ENCODE results near the gene FAM24A.
"Not testable (repeated sequence)": the region's sequence is repeated elsewhere in the genome, so short reads cannot be mapped to it uniquely, and the experiment has no call there.

FAM24A gene

GRCh38 chr10:122910310-122910709, at the start of gene FAM24A:
TSS of gene FAM24A (plus strand) at chr10:122910610. CDS start at chr10:122911635, 1,025 bp downstream.
- H3K4me3 ChIP-seq (ENCODE audit: low read length): no peak within 1 kb of the TSS
- H3K27ac ChIP-seq (ENCODE audit: low read depth, low read length): no peak within 1 kb of the TSS
- H3K9ac ChIP-seq (ENCODE audit: low read length): no peak within 1 kb of the TSS
- H3K4me1 ChIP-seq (ENCODE audit: control insufficient read depth, insufficient read depth, low read length): no peaks in the 10 kb centered on the region
- no peaks in the 10 kb centered on the region for H3K27me3 ChIP-seq (ENCODE audit: control insufficient read depth, insufficient read depth, low read length)
- H3K36me3 ChIP-seq (ENCODE audit: control insufficient read depth, insufficient read depth, low read length): no peaks in the 10 kb centered on the region

- H3K4me1 ChIP-seq (ENCODE audit: control insufficient read depth, insufficient read depth, low read length): no peaks in the 10 kb centered on the region
- no peak overlapping the region for H3K27ac ChIP-seq (ENCODE audit: low read depth, low read length)
Measured at GRCh38 chr10:122861711-122862161, 48.7 kb upstream of the FAM24A start.

GRCh38 chr10:122863216-122864193, 46.9 kb upstream of the FAM24A start:
- H3K4me1 ChIP-seq (ENCODE audit: control insufficient read depth, insufficient read depth, low read length): no peaks in the 10 kb centered on the region
- H3K27ac ChIP-seq (ENCODE audit: low read depth, low read length): no peak overlapping the region
- no peak overlapping the region for H3K9ac ChIP-seq (ENCODE audit: low read length)
- no peaks in the 10 kb centered on the region for H3K36me3 ChIP-seq (ENCODE audit: control insufficient read depth, insufficient read depth, low read length)
- no peaks in the 10 kb centered on the region for H3K27me3 ChIP-seq (ENCODE audit: control insufficient read depth, insufficient read depth, low read length)
- no peak overlapping the region for H3K4me3 ChIP-seq (ENCODE audit: low read length)

More at GRCh38 chr10:122861711-122862161, 48.7 kb upstream of the FAM24A start:
- H3K36me3 ChIP-seq (ENCODE audit: control insufficient read depth, insufficient read depth, low read length): no peaks in the 10 kb centered on the region
- no peak overlapping the region for H3K9ac ChIP-seq (ENCODE audit: low read length)
- no peaks in the 10 kb centered on the region for H3K27me3 ChIP-seq (ENCODE audit: control insufficient read depth, insufficient read depth, low read length)
- H3K4me3 ChIP-seq (ENCODE audit: low read length): no peak overlapping the region

- Histone ChIP-seq H3K27me3 (ENCODE audit: control insufficient read depth, insufficient read depth, low read length) (no peaks in the 10 kb centered on the region), H3K36me3 (ENCODE audit: control insufficient read depth, insufficient read depth, low read length) (no peaks in the 10 kb centered on the region), H3K4me1 (ENCODE audit: control insufficient read depth, insufficient read depth, low read length) (no peaks in the 10 kb centered on the region), H3K4me3 (ENCODE audit: low read length) (no peak overlapping the region), H3K27ac (ENCODE audit: low read depth, low read length) (no peak overlapping the region), H3K9ac (ENCODE audit: low read length) (no peak overlapping the region)
Measured at GRCh38 chr10:122864194-122864592, 46.2 kb upstream of the FAM24A start.

- Histone ChIP-seq H3K4me3 (ENCODE audit: low read length) (no peak overlapping the region), H3K36me3 (ENCODE audit: control insufficient read depth, insufficient read depth, low read length) (no peaks in the 10 kb centered on the region), H3K4me1 (ENCODE audit: control insufficient read depth, insufficient read depth, low read length) (no peaks in the 10 kb centered on the region), H3K27ac (ENCODE audit: low read depth, low read length) (no peak overlapping the region), H3K9ac (ENCODE audit: low read length) (no peak overlapping the region), H3K27me3 (ENCODE audit: control insufficient read depth, insufficient read depth, low read length) (no peaks in the 10 kb centered on the region)
Measured at GRCh38 chr10:122864901-122865300, 45.5 kb upstream of the FAM24A start.

- not testable (repeated sequence) for H3K27ac ChIP-seq (ENCODE audit: low read depth, low read length); H3K4me3 ChIP-seq (ENCODE audit: low read length); H3K27me3 ChIP-seq (ENCODE audit: control insufficient read depth, insufficient read depth, low read length); H3K4me1 ChIP-seq (ENCODE audit: control insufficient read depth, insufficient read depth, low read length); H3K36me3 ChIP-seq (ENCODE audit: control insufficient read depth, insufficient read depth, low read length); H3K9ac ChIP-seq (ENCODE audit: low read length)
Measured at GRCh38 chr10:122866757-122867482, 43.5 kb upstream of the FAM24A start.

- H3K4me1 ChIP-seq (ENCODE audit: control insufficient read depth, insufficient read depth, low read length); H3K27ac ChIP-seq (ENCODE audit: low read depth, low read length); H3K27me3 ChIP-seq (ENCODE audit: control insufficient read depth, insufficient read depth, low read length); H3K9ac ChIP-seq (ENCODE audit: low read length); H3K36me3 ChIP-seq (ENCODE audit: control insufficient read depth, insufficient read depth, low read length); H3K4me3 ChIP-seq (ENCODE audit: low read length): not testable (repeated sequence)
Measured at GRCh38 chr10:122868768-122869167, 41.6 kb upstream of the FAM24A start.

- H3K27ac ChIP-seq (ENCODE audit: low read depth, low read length); H3K4me3 ChIP-seq (ENCODE audit: low read length); H3K36me3 ChIP-seq (ENCODE audit: control insufficient read depth, insufficient read depth, low read length); H3K4me1 ChIP-seq (ENCODE audit: control insufficient read depth, insufficient read depth, low read length); H3K27me3 ChIP-seq (ENCODE audit: control insufficient read depth, insufficient read depth, low read length); H3K9ac ChIP-seq (ENCODE audit: low read length): not testable (repeated sequence)
Measured at GRCh38 chr10:122871947-122872346, 38.5 kb upstream of the FAM24A start.

GRCh38 chr10:122875843-122876466, 34.5 kb upstream of the FAM24A start:
- Histone ChIP-seq H3K27me3 (ENCODE audit: control insufficient read depth, insufficient read depth, low read length) (peaks cover 2% of the 10 kb centered on the region), H3K27ac (ENCODE audit: low read depth, low read length) (no peak overlapping the region), H3K36me3 (ENCODE audit: control insufficient read depth, insufficient read depth, low read length) (no peaks in the 10 kb centered on the region), H3K4me1 (ENCODE audit: control insufficient read depth, insufficient read depth, low read length) (no peaks in the 10 kb centered on the region), H3K4me3 (ENCODE audit: low read length) (no peak overlapping the region), H3K9ac (ENCODE audit: low read length) (no peak overlapping the region)

GRCh38 chr10:122876467-122876855, 33.9 kb upstream of the FAM24A start:
- Histone ChIP-seq H3K9ac (ENCODE audit: low read length) (no peak overlapping the region), H3K27me3 (ENCODE audit: control insufficient read depth, insufficient read depth, low read length) (peaks cover 2% of the 10 kb centered on the region), H3K36me3 (ENCODE audit: control insufficient read depth, insufficient read depth, low read length) (no peaks in the 10 kb centered on the region), H3K4me3 (ENCODE audit: low read length) (no peak overlapping the region), H3K27ac (ENCODE audit: low read depth, low read length) (no peak overlapping the region), H3K4me1 (ENCODE audit: control insufficient read depth, insufficient read depth, low read length) (no peaks in the 10 kb centered on the region)

GRCh38 chr10:122877264-122877663, 33.1 kb upstream of the FAM24A start:
- Histone ChIP-seq H3K27me3 (ENCODE audit: control insufficient read depth, insufficient read depth, low read length) (peaks cover 2% of the 10 kb centered on the region), H3K36me3 (ENCODE audit: control insufficient read depth, insufficient read depth, low read length) (no peaks in the 10 kb centered on the region), H3K4me3 (ENCODE audit: low read length) (no peak overlapping the region), H3K27ac (ENCODE audit: low read depth, low read length) (no peak overlapping the region), H3K9ac (ENCODE audit: low read length) (no peak overlapping the region), H3K4me1 (ENCODE audit: control insufficient read depth, insufficient read depth, low read length) (no peaks in the 10 kb centered on the region)

GRCh38 chr10:122878799-122879338, 31.5 kb upstream of the FAM24A start:
- Histone ChIP-seq H3K27ac (ENCODE audit: low read depth, low read length) (no peak overlapping the region), H3K9ac (ENCODE audit: low read length) (peak overlapping the region; percentile 57), H3K27me3 (ENCODE audit: control insufficient read depth, insufficient read depth, low read length) (peaks cover 2% of the 10 kb centered on the region), H3K36me3 (ENCODE audit: control insufficient read depth, insufficient read depth, low read length) (no peaks in the 10 kb centered on the region), H3K4me1 (ENCODE audit: control insufficient read depth, insufficient read depth, low read length) (no peaks in the 10 kb centered on the region), H3K4me3 (ENCODE audit: low read length) (peak overlapping the region; percentile 86)
